ENCODE measurements around the gene CAPZA1. TPM values are rescaled to one million over a fixed set of nuclear protein-coding genes. Genes with fewer than 3 reads are reported as not detected.

Gene CAPZA1
- total RNA-seq, 1 experiment from 2014 or later: 108 TPM

GRCh38 chr1:112636597-112637253 lies 17.1 kb downstream of the CAPZA1 start:
- Histone ChIP-seq H4K91ac (ENCODE audit: insufficient read length, low read depth, low read length) (no peak overlapping the region), H2BK12ac (ENCODE audit: insufficient read length, low read depth, low read length) (no peak overlapping the region), H3K14ac (ENCODE audit: insufficient read depth, low read length) (no peak overlapping the region), H3K18ac (ENCODE audit: insufficient read length, low read depth, low read length) (no peak overlapping the region), H2BK15ac (ENCODE audit: low read depth, low read length) (no peak overlapping the region), H2AK5ac (ENCODE audit: insufficient read length, low read length) (no peak overlapping the region), H3K9ac (ENCODE audit: extremely low read depth, insufficient read length, low read length) (no peak overlapping the region), H2BK20ac (ENCODE audit: low read depth, low read length, poor library complexity, severe bottlenecking) (no peak overlapping the region), H3K23ac (ENCODE audit: insufficient read length, low read depth, low read length) (no peak overlapping the region), H4K5ac (ENCODE audit: insufficient read length, low read depth, low read length) (no peak overlapping the region), H3K79me1 (ENCODE audit: insufficient read depth, low read depth, low read length, poor library complexity, severe bottlenecking) (no peaks in the 10 kb centered on the region), H3K4ac (ENCODE audit: low read depth, low read length) (no peak overlapping the region), H4K20me1 (ENCODE audit: control insufficient read depth, insufficient read depth, insufficient read length) (no peaks in the 10 kb centered on the region), H3K23me2 (ENCODE audit: insufficient read length, low read depth, low read length, poor library complexity, severe bottlenecking) (no peaks in the 10 kb centered on the region), H3K4me2 (ENCODE audit: insufficient read depth, insufficient read length, low read length) (no peak overlapping the region), H4K8ac (replicated peaks; ENCODE audit: insufficient read length, low read depth, low read length) (no peak overlapping the region), H3K9me3 (ENCODE audit: control insufficient read depth, low read depth, low read length) (no peaks in the 10 kb centered on the region), H3K27me3 (ENCODE audit: insufficient read depth, low read length) (no peaks in the 10 kb centered on the region), H3K4me1 (ENCODE audit: insufficient read depth, low read length) (no peaks in the 10 kb centered on the region), H3K27ac (ENCODE audit: insufficient read length, low read depth, low read length) (no peak overlapping the region), H2BK5ac (ENCODE audit: insufficient read length, low read length) (no peak overlapping the region), H3K79me2 (ENCODE audit: insufficient read depth, low read length) (peaks cover 8% of the 10 kb centered on the region; the same call in 1 of the 2 replicates), H2AFZ (ENCODE audit: low read length) (no peak overlapping the region), H3K56ac (ENCODE audit: insufficient read length, low read depth, low read length) (no peak overlapping the region), H3T11ph (ENCODE audit: low read length) (no peak overlapping the region), H2BK120ac (ENCODE audit: low read depth, low read length, poor library complexity, severe bottlenecking) (no peak overlapping the region)
- Mint-ChIP-seq H3K9me3 (peaks cover 5 to 7% of the 10 kb centered on the region in 2 experiments; a peak in 3 of 5 replicates), H3K27ac (no peak overlapping the region), H3K27me3 (ENCODE audit: low read depth) (no peaks in the 10 kb centered on the region), H3K36me3 (ENCODE audit: insufficient read depth in 1 of 3, low read depth in 3 of 3) (peaks cover 8 to 11% (median 9%) of the 10 kb centered on the region in 3 experiments), H3K4me1 (peaks cover 0 to 7% of the 10 kb centered on the region in 2 experiments; a peak in 2 of 4 replicates), H3K4me3 (no peak overlapping the region)
- TF ChIP-seq CTCF (conservative IDR thresholded peaks at IDR 0.05): no peak
- no peak for DNase-seq

Data from H9 (cell line).